ENCODE measurements around the gene ATP5F1D.

ATP5F1D gene

DNA sequence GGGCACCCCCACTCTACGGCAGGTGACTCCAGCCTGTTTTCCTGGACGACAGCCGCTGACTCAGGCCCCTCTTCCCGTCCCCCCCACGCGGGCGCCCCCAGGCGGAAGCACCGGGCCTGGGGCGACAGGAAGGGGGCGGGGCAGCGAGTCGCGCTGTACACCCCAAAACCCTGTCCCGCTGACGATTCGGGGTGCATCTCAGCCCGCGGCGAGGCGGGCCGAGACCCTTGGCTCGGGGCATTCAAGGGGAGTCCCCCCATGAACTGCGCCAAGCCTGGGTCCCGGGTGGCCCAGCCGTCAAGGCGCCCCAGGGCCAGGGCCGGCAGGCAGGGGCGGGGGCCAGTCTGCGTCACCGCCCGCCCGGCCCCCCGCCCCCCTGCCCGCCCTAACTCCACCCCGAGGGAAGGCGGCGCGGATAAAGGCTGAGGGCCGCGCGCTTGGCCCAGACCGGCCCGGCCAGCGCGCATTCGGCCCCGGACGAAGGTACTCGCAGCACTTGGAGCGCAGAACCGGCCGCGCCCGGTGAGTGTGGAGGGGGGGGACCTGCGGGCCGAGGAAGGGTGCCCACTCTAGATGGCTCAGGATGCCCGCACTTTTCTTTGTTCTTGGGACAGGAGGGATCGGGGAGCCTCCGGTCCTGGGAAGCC lies 6.7 kb downstream of the ATP5F1D start, which contains the start of gene MIDN:
MIDN (plus strand) TSS at position 445 of the 647 bp plus-strand sequence. CDS start 1,714 bp downstream, outside the sequence.
- DNase-seq, result peak; percentile 74

DNA sequence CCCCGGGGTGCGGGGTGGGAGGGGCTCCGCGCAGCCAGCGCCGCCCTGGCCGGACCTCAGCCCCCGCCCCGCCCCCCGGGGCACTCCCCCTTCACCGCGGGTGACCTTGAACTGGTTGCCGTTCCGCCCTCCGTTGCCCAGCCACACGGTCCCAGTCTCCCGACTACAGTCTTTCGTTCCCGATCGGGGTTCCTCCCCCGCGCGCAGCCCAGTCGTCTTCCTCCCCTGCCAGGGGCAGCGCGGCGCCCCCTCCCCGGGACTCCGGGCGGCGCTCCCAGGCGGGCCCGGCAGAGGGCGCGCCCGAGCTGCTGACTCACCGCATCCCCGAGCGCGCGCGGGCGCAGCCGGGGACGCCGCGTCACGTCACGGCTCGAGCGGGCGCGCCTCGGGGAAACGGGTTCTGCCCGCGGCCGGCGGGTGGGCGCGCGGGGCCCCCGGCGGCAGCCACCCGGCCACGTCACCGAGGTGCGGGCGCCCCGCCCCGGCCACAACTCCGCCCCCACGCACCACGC lies 7.3 kb downstream of the ATP5F1D start:
- no peak for DNase-seq

DNA sequence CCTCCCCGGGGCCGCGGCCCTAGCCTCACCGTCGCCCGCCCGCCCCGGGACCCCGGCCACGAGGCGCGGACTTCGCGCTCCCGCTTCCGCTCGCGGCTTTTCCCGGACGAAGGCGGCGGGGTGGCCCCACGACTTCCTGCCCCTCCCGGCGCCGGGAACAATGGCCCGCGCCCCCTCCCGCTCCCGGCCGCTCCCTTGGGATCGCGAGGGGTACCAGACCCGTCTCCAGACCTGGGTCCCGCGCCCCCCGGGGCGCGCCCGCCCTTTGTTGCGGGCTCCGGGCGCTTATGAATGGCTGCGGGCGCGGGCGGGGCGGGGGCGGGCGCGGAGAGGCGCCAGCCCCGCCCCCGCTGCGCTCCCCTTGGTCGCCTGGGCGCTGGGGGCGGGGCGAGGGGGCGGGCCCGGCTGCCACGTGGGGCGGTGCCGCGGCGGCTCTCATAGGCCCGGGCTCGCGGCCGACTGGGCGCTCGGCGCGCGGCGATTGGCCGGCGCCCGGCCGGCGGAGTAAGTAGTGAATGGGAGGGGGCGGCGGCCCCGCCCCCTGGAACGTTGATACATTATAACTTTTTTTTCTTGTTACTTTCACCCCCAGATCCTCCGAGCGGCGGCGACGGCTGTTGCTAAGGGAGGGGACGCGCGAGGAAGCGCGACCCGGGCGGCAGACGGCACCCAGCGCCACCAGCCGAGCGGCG lies 7.9 kb downstream of the ATP5F1D start:
- DNase-seq, result peak; percentile 91

DNA sequence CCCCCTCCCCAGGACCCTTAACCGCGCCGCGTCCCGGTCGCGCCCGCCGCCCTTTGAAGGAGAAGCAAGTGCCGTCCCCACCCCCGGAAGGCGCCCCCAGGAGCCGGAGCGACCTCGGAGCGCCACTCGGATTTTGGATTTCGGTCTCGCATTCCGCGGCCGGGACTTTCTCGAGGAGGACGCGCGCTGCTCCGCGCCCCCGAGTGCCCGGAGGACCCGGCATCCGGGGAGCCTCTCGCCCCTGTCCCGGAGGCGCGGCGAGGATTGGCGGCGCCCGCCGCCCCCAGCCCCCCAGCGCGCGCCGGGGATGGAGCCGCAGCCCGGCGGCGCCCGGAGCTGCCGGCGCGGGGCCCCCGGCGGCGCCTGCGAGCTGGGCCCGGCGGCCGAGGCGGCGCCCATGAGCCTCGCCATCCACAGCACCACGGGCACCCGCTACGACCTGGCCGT lies 8.5 kb downstream of the ATP5F1D start:
- DNase-seq, result no peak

DNA sequence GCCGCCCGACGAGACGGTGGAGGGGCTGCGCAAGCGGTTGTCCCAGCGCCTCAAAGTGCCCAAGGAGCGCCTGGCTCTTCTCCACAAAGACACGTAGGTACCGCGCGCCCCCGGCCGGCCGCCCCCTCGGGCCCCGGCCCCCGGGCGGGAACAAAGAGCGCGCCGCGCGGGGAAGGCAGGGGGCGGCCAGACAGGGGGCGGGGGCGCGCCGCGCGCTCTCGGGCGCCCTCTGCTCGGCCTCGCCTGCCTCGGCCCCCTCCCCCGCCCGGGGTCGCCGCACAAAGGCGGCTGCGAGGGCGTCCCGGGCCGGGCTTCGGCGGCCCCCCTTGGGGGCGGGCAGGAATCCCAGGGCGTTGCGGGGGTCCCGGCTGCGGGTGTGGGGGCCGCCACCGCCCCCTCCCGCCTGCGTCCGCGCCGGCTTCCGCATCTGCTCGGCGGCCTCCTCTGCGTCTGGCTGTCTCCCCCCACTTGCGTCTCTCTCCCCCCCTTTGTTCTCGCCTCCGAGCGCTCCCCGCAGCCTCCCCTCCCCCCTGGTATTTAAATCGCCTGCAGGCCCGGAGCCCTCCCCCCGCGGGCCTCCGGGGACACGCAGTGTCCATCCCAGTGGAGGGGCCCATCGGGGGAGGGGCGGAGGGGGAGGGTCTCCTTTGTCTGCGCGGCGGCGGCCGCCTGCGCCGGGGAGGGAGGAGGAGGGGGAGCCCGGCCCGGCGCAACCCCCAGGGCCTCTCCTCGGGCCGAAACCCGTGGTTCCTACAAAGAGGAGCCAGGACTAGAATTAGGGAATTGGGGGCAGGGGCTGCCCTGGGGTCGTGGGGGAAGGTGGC lies 9.1 kb downstream of the ATP5F1D start:
- DNase-seq, result peak; percentile 42

DNA sequence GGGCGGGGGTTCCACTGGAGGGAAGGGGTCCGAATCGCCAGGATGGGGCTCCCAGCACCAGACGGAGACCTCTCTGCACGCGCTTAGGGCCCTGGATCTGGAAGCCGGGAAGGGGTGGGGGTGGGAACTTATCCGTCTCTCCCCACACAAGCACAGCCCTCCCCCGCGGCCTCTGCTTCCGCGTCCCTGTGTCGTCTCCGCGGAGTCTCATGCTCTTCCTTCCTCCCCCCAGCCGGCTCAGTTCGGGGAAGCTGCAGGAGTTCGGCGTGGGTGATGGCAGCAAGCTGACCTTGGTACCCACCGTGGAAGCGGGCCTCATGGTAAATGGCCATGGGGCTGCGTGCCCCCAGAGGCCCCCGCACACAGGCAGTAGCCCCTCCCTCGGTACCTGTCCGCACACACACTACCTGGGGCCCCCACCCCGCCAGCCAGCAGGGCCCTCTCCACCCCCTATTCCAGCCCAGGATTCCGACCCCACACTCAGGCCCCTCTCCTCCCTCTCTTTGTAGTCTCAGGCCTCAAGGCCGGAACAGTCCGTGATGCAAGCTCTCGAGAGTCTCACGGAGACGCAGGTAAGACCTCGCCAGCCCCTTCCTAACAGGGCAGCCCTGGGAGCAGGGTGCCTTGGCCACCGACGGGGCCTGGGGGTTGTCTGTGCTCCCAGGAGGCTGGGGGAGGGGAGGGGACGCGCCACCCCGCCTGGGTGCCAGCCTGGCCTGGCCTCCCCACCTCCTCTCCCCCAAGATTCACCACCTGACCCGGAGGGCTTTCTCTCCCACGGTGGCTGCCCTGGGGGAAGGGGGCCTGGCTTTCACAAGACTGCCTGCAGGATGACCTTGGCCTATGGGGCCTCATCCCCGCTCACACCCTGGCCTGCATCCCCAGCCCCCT lies 10.0 kb downstream of the ATP5F1D start:
- DNase-seq, result no peak

DNA sequence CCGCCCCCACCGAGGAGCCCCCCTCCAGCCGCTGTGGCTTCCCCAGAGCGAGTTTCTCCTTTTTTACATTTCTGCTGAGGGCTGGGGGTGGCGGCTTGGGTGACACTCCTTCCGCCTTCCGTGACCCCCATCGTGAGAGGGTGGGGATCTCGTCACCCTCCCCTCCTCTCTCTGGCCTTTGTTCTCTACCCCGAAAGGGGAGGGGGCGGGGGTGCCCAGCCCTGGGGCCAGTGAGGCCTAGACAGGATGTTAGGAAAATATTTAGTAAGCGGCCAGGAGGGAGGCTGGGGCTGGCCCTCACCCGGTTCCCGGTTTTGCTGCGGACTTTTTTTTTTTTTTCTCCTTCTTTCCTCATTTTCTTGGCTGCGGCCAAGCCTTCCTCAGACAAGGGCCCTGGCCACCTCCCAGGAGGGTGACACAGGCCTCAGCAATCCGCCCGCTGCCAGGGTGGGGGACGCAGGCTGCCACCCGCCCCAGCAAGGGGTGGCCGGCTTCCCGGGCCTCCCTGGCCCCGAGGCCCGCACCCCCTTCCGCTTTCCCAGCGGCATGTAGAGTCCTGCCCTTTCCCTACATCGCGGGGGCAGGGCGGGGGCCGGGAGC lies 10.8 kb downstream of the ATP5F1D start:
- DNase-seq, result peak; percentile 81

DNA sequence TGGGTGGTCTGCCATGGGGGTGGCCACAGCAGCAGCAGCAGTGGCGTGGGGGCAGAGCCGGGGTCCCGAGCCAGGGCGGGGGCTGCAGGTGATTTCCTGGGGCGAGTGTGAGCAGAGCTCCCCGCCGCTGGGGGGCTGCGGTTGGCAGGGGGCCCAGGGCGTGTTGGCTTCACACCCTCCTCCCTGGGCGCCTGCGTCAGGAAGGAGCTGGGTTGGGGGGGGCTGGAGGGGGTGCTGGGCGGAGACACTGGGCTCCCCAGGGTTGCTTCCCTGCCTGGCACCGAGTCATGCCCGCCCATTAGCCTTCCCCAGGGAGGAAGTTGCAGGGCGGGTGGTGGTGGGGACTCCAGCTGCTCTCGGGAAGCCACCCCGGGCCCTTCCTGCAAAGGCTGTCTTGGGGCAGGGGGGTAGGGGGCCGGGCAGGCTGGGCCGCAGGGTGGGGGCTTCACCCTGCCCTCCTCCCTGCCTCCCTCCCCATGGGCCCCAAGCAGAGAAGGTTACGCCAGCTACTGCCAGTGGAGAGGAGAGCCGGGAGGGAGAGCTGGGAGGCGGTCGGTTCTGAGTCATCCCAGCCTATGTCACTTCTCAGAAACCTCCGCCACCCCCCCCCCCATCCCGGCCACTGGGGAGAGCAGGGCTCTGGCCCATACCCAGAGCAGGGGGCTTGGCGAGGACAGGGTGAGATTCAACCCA lies 11.4 kb downstream of the ATP5F1D start:
- DNase-seq, result peak; percentile 95

DNA sequence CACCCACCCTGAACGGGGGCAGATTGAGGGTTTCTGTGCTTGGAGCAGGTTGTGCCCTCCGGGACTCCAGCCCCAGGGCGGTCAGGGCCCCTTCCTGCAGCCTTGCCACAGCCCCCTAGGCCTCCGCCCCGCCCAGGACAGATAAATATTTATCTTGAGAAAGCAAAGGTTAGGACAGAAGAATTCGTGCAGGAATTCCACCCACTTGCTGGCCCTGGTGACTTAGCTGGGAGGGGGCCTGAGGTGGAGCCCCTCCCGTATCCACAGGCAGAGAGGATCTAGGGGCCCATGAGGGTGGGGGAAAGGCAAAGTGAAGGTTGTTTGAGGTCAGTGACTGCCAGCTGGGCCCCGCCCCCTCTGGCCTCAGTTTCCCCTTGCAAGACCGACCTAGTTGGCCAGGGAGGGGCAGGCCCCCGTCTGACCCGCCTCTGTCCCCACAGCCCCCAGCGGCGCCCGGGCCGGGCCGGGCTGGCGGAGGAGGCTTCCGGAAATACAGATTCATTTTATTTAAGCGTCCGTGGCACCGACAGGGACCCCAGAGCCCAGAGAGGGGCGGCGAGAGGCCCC lies 12.0 kb downstream of the ATP5F1D start:
- DNase-seq, result no peak

DNA sequence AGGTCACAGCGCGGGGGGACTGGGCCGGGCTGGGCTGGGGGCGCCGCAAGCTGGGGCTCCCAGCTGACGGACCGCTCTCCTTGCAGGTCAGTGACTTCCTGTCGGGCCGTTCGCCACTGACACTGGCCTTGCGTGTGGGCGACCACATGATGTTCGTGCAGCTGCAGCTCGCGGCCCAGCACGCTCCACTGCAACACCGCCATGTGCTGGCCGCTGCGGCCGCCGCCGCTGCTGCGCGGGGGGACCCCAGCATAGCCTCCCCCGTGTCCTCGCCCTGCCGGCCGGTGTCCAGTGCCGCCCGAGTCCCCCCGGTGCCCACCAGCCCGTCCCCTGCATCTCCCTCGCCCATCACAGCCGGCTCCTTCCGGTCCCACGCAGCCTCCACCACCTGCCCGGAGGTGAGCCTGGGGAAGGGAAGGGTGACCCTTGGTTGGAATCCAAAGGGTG lies 12.6 kb downstream of the ATP5F1D start:
- no peak for DNase-seq

DNA sequence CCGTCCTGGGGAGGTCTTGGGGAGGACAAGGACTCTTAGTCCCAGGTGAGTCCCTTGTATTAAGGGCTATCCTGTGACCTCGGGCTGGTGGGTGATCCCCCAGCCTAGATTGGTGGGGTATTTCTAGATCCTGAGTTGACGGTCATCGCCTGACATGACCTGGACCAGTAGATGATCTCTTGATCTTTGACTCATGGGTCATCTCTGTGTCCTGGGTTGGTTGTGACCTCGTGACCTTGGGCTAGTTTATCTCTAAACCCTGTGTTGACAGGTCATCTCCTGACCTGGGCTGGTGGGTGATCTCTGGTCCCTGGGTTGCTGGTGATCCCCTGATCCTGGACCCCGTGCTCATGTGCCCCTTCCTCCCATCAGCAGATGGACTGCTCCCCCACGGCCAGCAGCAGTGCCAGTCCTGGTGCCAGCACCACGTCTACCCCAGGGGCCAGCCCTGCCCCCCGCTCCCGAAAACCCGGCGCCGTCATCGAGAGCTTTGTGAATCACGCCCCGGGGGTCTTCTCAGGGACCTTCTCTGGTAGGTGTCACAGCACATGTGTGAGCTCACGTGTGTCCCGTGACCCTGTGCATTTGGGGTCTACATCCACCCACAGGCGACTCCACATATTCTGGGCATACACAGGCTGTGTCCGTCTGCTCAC lies 13.1 kb downstream of the ATP5F1D start:
- DNase-seq, result no peak

DNA sequence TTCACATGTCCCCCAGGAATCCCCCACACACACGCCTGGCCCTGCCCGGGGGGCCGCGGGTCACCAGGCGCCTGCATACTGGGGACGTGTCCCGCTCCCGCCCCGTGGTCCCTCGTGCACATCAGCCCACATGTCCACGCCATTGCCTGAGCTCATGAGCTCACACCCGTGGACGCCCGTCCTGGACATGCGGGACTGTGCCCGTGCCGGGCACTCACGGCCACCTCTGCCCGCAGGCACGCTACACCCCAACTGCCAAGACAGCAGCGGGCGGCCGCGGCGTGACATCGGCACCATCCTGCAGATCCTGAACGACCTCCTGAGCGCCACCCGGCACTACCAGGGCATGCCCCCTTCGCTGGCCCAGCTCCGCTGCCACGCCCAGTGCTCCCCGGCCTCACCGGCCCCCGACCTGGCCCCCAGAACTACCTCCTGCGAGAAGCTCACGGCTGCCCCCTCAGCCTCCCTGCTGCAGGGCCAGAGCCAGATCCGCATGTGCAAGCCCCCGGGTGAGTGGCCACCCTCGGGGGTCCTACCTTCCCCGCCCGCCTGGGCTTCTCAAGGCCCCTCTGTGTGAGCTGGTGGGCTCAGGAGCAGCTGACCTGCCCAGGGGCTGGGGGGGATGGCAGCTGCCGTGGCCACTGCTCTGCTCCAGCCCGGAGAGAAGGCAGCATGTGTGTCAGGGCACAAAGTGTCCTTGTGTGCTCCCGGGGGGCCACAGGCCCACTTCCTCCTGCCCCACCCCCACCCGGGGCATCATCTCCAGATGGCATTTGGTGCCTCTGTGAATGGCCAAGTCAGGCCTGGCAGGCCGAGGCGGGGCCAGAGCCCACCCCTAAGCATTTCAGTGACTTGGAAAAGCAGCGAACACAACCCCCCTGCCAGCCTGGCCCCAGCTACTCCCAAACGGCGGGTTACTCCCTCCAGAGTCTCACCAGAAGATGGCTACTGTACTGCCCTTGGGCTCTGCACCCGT lies 13.9 kb downstream of the ATP5F1D start:
- DNase-seq, result no peak

DNA sequence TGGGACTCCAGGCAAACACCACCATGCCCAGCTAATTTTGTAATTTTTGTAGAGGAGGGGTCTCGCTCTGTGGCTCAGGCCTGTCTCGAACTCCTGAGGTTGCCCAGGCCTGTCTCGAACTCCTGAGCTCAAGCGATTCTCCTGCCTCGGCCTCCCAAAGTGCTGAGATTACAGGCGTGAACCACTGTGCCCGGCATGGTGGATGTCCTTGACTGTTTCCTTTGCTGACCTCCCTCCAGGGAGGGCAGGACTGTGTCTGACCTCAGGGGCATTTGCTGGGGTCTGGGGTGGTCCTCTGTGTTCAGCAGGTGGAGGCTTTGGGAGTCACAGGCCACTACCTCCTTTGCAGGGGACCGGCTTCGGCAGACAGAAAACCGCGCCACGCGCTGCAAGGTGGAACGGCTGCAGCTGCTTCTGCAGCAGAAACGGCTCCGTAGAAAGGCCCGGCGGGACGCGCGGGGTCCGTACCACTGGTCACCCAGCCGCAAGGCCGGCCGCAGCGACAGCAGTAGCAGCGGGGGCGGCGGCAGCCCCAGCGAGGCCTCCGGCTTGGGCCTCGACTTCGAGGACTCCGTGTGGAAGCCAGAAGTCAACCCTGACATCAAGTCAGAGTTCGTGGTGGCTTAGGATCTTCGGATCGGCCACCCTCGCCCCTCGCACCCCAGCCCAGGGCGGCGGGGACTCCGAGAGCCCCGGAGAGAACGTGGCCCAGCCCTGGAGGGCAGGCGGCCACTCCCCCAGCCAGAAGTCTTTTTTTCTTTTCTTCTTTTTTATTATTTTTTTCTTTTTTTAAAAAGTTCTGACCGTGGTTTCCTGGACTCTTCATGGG lies 15.3 kb downstream of the ATP5F1D start:
- no peak for DNase-seq

DNA sequence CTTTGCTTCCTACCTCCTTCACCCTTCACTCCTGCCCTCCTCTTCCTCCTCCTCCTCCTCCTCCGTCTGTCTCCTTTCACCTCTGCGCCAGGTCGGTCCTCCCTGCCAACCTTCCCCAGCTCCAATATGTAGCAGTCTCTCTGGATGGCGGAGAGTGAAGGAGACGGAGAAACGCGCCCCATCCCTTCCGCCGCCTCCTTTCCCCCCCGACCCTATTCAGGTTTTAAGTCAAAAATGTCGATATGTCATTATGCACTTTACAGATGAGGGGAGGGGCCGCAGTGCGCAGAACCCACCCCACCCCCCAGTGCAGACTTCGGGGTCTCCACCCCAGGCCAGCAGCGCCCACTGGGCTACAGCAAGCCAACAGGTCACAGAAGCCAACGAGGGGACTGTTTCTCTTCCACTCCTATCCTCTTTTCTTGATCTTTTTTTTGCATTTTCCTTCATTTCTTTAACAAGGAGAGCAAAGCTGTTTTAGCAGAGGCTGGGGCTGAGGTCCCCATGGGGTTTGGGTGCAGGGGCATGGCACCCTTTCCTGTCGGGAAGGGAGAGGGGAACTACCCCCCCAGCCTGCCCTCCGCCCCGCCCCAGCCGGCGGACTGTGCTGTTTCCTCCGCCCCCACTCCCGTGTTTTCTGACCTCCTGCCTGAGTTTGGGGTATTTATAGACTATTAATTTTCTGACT lies 16.1 kb downstream of the ATP5F1D start:
- no peak for DNase-seq

DNA sequence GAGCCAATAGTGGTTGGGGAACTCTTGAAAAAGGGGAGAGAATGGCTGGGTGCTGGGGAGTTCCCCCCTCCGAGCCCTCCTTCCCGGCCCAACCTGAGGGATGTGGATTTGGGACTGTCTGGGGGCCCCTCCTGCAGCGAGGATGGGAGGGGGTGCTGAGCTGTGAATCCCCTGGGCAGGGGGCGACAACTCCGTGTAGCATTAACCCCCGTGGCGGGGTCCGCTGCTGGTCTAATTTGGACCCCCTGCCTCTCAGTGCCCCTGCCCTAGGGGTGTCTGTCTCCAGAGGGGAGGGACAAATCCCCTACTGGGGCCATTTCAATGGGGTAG lies 16.6 kb downstream of the ATP5F1D start:
- DNase-seq, result no peak

DNA sequence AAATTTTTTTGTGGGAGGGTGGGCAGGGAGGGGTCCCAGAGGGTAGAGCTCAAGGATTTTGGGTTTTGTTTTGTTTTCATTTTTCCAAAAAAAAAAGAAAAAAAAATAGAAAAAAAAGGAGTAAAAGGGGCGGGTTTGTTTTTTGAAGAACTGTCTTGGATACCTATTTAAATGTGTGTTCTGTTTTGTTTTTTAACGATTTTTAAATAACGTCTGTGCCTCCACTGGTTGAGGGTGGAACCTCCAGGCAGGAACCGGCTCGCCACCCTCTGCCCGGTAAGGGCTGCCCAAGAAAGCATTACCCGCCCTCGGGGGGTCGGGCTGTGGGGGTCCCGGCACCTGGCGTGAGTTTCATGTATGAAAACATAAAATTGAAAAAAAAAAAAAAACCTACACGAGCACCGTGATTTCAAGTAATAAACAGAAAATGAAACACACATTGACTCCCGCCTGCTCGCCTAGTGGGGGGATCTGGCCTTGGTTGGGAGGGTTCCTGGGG lies 17.2 kb downstream of the ATP5F1D start:
- DNase-seq, result no peak

DNA sequence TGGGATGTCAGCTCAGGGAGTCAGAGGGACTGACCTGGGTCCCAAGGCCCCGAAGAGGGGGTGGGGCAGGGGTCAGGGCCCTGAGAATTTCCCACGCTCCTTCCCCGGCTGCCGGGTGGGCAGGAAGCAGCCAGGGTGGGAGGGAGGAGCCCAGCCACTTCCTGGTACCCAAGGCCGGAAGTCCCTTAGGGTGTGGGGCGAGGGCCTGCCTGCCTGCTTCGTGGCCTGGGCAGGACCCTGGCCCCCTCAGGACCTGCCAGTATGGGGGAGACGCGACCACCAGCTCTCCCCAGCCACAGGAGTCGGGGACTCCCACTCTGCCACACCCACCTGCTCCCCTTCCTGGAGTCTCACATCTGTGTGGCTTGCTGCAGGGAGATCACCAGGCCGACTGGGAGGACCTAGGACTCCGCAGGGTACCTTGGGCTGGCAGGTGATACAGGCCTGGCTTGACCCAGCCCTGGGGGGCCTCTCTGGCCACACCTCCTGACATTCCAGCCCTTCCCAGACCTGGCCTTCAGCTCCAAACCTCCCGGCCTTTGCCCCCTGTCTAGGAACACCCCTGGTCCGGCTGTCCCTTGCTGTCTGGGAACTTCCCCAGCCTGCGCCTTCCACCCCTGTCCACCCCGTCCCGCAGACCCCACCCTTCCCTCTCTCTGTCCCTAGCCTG lies 17.8 kb downstream of the ATP5F1D start:
- DNase-seq, result peak; percentile 59

Data from NCI-H226 (cell line).